Urinary bladder (tissue), 4 donors: Measurements from ENCODE around the gene SIRT2. TPM values are rescaled to one million over a fixed set of nuclear protein-coding genes. Genes with fewer than 3 reads are reported as not detected.
"Not testable (repeated sequence)": the region's sequence is repeated elsewhere in the genome, so short reads cannot be mapped to it uniquely, and the experiment has no call there.

Source experiments
- DNase-seq: peaks from one replicate; pipeline ENCODE4 v3.0.0-alpha.2; 2015; ENCODE audit errors: extremely low spot score
- H3K27ac ChIP-seq: one replicate; pipeline ENCODE4 v1.5.1; 2013; ENCODE audit warnings: low read depth, mild to moderate bottlenecking, moderate library complexity
- H3K36me3 ChIP-seq: one replicate; pipeline ENCODE4 v1.6.1; 2013; ENCODE audit warnings: mild to moderate bottlenecking, moderate library complexity; ENCODE audit not compliant: insufficient read depth
- H3K4me1 ChIP-seq: one replicate; pipeline ENCODE4 v1.6.1; 2013; ENCODE audit warnings: mild to moderate bottlenecking, moderate library complexity; ENCODE audit not compliant: insufficient read depth
- H3K4me3 ChIP-seq: one replicate; pipeline ENCODE4 v1.5.1; 2013; ENCODE audit warnings: low read depth, low read length
- WGBS: extraction: QIAGEN DNeasy Blood & Tissue Kit; methylation state at CpG from one replicate; pipeline ENCODE4 v1.1.7; 2013; 5-methylcytosine and 5-hydroxymethylcytosine counted together
- polyA plus RNA-seq: library from polyadenylated mRNA; stranded (reverse); fragments of 200-250 nt; gene quantifications from one replicate; pipeline ENCODE4 v1.2.3, GENCODE V29; 2013
- total RNA-seq: library from RNA; depleted of rRNA; stranded (reverse); fragments of >200 nt; gene quantifications from one replicate; pipeline ENCODE4 v1.2.3, GENCODE V29; 2014
- donor health status: healthy with polysubstance abuse.
- donor health status: healthy.

The SIRT2 gene
- total and polyA plus RNA-seq, 2 donors, result 39.8 to 67.6 TPM

DNA sequence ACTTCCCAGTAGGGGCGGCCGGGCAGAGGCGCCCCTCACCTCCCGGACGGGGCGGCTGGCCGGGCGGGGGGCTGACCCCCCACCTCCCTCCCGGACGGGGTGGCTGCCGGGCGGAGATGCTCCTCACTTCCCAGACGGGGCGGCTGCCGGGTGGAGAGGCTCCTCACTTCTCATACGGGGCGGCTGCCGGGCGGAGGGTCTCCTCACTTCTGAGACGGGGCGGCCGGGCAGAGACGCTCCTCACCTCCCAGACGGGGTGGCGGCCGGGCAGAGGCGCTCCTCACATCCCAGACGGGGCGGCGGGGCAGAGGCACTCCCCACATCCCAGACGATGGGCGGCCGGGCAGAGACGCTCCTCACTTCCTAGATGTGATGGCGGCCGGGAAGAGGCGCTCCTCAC lies 43.7 kb downstream of the SIRT2 start:
- not testable (repeated sequence) for DNase-seq, H3K4me3 ChIP-seq, H3K4me1 ChIP-seq, H3K27ac ChIP-seq, H3K36me3 ChIP-seq
- 78% methylated on average over 22 of the region's 37 CpGs for WGBS

DNA sequence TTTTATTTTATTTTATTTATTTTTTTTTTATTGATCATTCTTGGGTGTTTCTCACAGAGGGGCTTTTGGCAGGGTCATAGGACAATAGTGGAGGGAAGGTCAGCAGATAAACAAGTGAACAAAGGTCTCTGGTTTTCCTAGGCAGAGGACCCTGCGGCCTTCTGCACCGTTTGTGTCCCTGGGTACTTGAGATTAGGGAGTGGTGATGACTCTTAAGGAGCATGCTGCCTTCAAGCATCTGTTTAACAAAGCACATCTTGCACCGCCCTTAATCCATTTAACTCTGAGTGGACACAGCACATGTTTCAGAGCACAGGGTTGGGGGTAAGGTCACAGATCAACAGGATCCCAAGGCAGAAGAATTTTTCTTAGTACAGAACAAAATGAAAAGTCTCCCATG lies 44.5 kb downstream of the SIRT2 start:
- DNase-seq, result not testable (repeated sequence)
- WGBS, result 73% methylated on average over 3 of the region's 3 CpGs

DNA sequence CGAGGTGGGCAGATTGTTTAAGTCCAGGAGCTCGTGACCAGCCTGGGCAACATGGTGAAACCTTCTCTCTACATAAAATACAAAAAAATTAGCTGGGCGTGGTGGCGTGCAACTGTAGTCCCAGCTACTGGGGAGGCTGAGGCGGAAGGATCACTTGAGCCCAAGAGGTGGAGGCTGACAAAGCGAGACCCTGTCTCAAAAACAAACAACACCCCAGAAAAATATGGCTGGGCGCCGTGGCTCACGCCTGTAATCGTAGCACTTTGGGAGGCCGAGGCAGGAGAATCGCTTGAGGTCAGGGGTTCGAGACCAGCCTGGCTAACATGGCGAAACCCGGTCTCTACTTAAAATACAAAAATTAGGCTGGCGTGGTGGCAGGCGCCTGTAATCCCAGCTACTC lies 46.2 kb downstream of the SIRT2 start:
- 90% methylated on average over 17 of the region's 17 CpGs for WGBS
- DNase-seq, result no peak

More for the DNA sequence above, 44.5 kb downstream of the SIRT2 start:
- not testable (repeated sequence) for H3K4me3 ChIP-seq, H3K4me1 ChIP-seq, H3K27ac ChIP-seq, H3K36me3 ChIP-seq

DNA sequence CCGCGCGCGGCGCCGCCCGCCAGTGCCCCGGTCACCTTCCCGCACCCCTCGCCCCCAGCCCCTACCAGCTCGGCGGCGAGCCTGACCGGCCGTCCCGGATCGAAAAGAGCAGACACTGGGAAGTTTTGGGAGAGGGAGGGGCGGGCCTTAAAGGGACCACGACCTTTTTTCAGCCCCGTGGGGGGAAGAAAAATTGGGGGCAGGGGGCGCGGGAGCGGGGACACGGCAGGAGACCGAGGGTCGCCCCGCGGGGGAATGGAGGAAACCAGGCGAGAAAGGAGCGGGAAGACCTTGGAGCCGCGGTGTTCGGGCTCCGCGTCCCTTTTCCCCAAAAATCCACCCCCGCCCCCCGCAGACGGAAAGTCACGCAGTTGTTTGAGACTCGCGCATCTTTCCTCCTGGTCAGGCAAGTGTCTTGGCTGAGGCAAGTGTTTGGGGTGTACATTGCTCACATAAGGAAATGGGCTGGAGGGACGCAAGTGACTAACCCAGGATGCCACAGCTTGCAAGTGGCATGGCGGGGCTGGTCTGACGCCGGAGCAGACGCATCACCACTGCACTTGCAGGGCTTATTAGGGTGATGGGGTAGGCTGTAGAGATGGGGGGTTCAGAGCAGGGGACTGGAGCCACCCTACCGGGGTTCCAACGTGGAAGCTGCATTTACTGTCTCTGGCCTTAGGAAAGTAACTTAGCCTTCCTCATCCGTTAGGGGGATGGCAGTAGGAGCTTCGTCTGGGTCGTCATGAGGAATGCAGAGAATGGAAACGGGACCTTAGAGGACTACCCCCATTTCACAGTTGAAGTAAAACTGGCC lies 47.0 kb downstream of the SIRT2 start:
- WGBS, result under 1% methylated on average over 52 of the region's 52 CpGs
- Histone ChIP-seq H3K27ac (peak overlapping the region; percentile 97), H3K36me3 (no peaks in the 10 kb centered on the region), H3K4me1 (no peaks in the 10 kb centered on the region), H3K4me3 (peak overlapping the region; percentile 86)
- DNase-seq, result no peak

More for the DNA sequence above, 46.2 kb downstream of the SIRT2 start:
- H3K4me1 ChIP-seq, result no peaks in the 10 kb centered on the region
- H3K36me3 ChIP-seq, result no peaks in the 10 kb centered on the region
- no peak overlapping the region for H3K27ac ChIP-seq
- no peak overlapping the region for H3K4me3 ChIP-seq

GRCh38 chr19:38851622-38852230 lies 47.7 kb downstream of the SIRT2 start:
- peaks cover 2% of the 10 kb centered on the region for H3K36me3 ChIP-seq
- peak overlapping the region; percentile 86 for H3K4me3 ChIP-seq
- H3K27ac ChIP-seq, result peak overlapping the region; percentile 97
- H3K4me1 ChIP-seq, result no peaks in the 10 kb centered on the region
- peak; percentile 69 for DNase-seq
- under 1% methylated on average over 67 of the region's 67 CpGs for WGBS

DNA sequence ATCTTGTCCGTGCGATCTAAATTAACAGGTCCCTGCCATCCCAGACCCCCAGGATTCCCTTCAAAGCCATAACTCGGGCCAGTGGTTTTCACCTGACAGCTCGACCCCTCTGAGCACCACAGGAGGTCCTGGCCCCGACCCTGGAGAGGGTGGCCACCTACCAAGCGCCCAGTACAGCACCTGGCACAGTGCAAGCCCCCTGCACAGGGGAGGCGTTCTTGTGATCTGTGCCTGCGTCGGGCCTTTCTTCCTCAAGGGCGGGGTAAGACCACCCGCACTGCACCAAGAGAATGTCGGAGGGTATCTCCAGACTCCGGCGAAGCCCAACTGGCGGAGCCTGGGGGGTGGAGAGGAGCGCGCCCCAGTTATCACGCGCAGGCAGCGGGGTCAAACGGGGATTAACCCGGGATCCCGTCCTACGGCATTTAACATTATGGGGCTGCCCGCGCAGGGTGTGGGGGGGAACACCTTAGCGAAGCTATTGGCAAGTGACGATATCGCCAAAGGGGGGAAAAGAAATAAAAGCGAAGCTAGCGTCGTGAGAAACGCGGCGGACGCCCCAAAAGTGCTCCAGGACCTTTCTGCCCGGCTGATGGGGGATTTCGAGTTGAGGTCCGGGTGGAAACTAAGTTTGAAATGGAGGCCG lies 48.3 kb downstream of the SIRT2 start:
- Histone ChIP-seq H3K4me3 (peak overlapping the region; percentile 86), H3K4me1 (no peaks in the 10 kb centered on the region), H3K36me3 (peaks cover 4% of the 10 kb centered on the region), H3K27ac (peak overlapping the region; percentile 95)
- DNase-seq, result no peak
- 1% methylated on average over 40 of the region's 40 CpGs for WGBS

- no peak for DNase-seq
- Histone ChIP-seq H3K36me3 (peaks cover 5% of the 10 kb centered on the region), H3K4me1 (no peaks in the 10 kb centered on the region), H3K4me3 (peak overlapping the region; percentile 86), H3K27ac (peak overlapping the region; percentile 95)
- under 1% methylated on average over 26 of the region's 26 CpGs for WGBS
Measured at GRCh38 chr19:38850436-38850975, 48.9 kb downstream of the SIRT2 start.

DNA sequence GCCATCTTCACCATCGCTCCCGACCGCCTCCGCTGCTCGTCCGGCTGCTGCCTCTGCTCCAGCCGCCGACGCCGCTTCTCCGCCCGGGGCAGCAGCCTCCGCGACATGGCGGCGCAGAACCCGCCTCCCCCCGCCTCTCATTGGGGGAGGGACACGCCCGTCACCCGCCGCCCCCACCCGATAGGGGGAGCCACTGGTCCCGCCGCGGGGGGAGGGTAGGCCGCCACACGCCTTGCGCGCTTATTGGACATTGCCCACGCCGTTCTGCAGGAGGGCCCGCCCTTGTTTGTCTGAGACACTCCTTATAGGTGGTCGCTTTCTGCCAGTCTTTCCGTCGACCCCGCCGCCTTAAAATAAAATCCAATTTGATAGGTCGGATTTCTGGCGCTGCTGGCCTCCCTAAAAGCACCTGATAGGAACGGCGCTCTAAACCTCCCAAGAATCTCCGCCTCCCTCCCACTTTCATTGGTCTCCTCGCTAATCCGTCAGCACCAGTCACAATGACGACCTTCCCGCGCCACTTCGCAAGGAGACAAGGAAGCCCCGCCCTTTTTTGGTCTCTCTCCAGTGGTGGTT lies 49.5 kb downstream of the SIRT2 start, which contains the start of gene HNRNPL:
TSS of gene HNRNPL (minus strand) at position 127 of the 576 bp plus-strand sequence. CDS start at position 107, 20 bp downstream.
- Histone ChIP-seq H3K36me3 (peaks cover 5% of the 10 kb centered on the region), H3K4me1 (no peaks in the 10 kb centered on the region), H3K27ac (peak within 1 kb of the TSS; percentile 99), H3K4me3 (peak within 1 kb of the TSS; percentile 90)
- WGBS, result under 1% methylated on average over 50 of the region's 50 CpGs
- peak; percentile 100 for DNase-seq

DNA sequence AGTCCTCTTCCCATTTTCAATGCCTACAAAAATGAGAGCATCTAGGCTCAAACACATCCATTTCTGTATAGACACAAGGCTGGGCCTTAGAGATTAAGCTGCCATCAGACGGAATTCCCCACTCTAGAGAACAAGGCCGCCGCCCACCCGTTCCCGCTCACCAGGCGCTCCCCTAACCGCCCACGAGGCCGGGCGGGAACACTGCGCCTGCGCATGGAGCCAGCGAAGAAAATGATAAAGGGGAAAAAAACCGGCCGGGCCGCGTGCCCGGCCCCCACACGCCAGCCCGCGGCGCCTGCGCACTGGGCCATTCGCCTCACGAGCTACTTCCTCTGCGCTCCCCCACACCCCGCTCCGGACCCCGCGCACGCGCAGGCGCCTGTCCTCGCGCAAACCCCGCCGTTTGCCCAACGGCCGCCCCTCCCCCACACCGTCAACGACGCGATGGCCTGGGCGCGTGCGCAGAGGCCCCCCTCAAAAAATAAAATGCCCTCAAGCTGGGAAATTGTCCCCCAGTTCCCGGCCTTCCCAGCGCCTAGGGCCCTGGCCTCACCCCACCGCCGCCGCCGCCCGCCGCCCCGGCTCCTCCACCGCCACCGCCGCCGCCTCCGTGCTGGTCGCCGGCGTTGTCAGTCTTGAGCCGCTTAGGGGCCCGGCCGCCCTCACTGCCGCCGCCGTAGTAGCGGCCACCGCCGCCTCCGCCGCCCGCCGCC lies 50.1 kb downstream of the SIRT2 start:
- peaks cover 5% of the 10 kb centered on the region for H3K36me3 ChIP-seq
- H3K27ac ChIP-seq, result peak overlapping the region; percentile 99
- no peaks in the 10 kb centered on the region for H3K4me1 ChIP-seq
- H3K4me3 ChIP-seq, result peak overlapping the region; percentile 90
- WGBS, result under 1% methylated on average over 76 of the region's 76 CpGs
- peak; percentile 89 for DNase-seq

- peaks cover 8% of the 10 kb centered on the region for H3K36me3 ChIP-seq
- H3K4me3 ChIP-seq, result peak overlapping the region; percentile 90
- no peak for DNase-seq
- WGBS, result 18% methylated on average over 22 of the region's 22 CpGs
- peak overlapping the region; percentile 27 for H3K27ac ChIP-seq
- no peaks in the 10 kb centered on the region for H3K4me1 ChIP-seq
Measured at GRCh38 chr19:38848299-38849146, 50.9 kb downstream of the SIRT2 start.

- 68% methylated on average over 2 of the region's 2 CpGs for WGBS
Measured at GRCh38 chr19:38846097-38846496, 53.3 kb downstream of the SIRT2 start.

GRCh38 chr19:38845374-38846024 lies 53.9 kb downstream of the SIRT2 start:
- Histone ChIP-seq H3K4me1 (no peaks in the 10 kb centered on the region), H3K36me3 (peaks cover 15% of the 10 kb centered on the region), H3K4me3 (no peak overlapping the region), H3K27ac (no peak overlapping the region)
- DNase-seq, result no peak
- 92% methylated on average over 14 of the region's 14 CpGs for WGBS

More at GRCh38 chr19:38846097-38846496, 53.3 kb downstream of the SIRT2 start:
- Histone ChIP-seq H3K36me3 (peaks cover 12% of the 10 kb centered on the region), H3K27ac (no peak overlapping the region), H3K4me3 (no peak overlapping the region), H3K4me1 (no peaks in the 10 kb centered on the region)
- DNase-seq, result no peak
